Panc1 (cell line): ENCODE results near the gene RAB28.

Source experiments
- POLR2AphosphoS5 ChIP-seq: IDR thresholded peaks from 2 replicates; pipeline ENCODE4 v1.6.1; 2012; ENCODE audit warnings: mild to moderate bottlenecking, low read depth, low read length, moderate library complexity
- SIN3A ChIP-seq: IDR thresholded peaks from 2 replicates; pipeline ENCODE4 v1.6.1; 2012; ENCODE audit warnings: low read depth, mild to moderate bottlenecking, low read length, moderate library complexity, borderline replicate concordance; ENCODE audit not compliant: insufficient read depth
- TF ChIP-seq, protein P1 (sequence below): fragments of 450-650 bp; IDR thresholded peaks from 2 replicates; pipeline ENCODE4 v1.5.1; 2017; ENCODE audit warnings: mild to moderate bottlenecking

DNA sequence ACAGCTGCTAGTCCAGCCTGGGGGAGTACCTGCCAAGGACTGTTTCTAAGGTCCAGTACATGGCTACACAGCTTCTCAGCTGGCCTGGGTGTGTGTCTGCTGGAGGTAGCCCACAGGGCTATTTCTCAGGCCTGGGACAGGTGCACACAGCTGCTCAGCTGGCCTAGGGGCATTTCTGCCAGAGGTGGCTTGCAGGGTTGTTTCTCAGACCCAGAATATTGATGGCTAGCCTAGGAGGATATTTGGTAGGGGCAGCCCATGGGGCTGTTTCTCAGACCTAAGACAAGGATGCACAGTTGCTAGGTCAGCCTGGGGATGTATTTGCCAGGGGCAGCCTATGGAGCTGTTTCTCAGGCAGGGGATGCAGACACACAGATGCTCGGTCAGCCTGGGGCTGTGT is 29.4 kb downstream of the RAB28 start:
- TF ChIP-seq SIN3A (no peak), POLR2AphosphoS5 (no peak)
- TF ChIP-seq, protein P1, sequence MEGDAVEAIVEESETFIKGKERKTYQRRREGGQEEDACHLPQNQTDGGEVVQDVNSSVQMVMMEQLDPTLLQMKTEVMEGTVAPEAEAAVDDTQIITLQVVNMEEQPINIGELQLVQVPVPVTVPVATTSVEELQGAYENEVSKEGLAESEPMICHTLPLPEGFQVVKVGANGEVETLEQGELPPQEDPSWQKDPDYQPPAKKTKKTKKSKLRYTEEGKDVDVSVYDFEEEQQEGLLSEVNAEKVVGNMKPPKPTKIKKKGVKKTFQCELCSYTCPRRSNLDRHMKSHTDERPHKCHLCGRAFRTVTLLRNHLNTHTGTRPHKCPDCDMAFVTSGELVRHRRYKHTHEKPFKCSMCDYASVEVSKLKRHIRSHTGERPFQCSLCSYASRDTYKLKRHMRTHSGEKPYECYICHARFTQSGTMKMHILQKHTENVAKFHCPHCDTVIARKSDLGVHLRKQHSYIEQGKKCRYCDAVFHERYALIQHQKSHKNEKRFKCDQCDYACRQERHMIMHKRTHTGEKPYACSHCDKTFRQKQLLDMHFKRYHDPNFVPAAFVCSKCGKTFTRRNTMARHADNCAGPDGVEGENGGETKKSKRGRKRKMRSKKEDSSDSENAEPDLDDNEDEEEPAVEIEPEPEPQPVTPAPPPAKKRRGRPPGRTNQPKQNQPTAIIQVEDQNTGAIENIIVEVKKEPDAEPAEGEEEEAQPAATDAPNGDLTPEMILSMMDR: no peak
